ENCODE measurements around the gene ALCAM.

The ALCAM gene

GRCh38 chr3:105518806-105519418, 152.2 kb downstream of the ALCAM start:
- no peaks in the 10 kb centered on the region for H3K4me1 ChIP-seq
- no peak overlapping the region for H3K4me2 ChIP-seq
- peaks cover 0 to 46% (median 0%) of the 10 kb centered on the region in 11 experiments; a peak in 4 of 22 replicates for H4K20me1 ChIP-seq
- H3K27me3 ChIP-seq = no peaks in the 10 kb centered on the region
- TF ChIP-seq Cebpa-rat (IDR thresholded peaks at IDR 0.05) = no peak
- no peak overlapping the region for H3K9ac ChIP-seq
- H3K9me3 ChIP-seq (replicated peaks in 1 of 11) = no peaks in the 10 kb centered on the region
- no peak overlapping the region for H3K27ac ChIP-seq
- H3K36me3 ChIP-seq = peaks cover 0 to 26% (median 0%) of the 10 kb centered on the region in 11 experiments; a peak in 2 of 22 replicates
- no peak overlapping the region for H3K4me3 ChIP-seq

- Histone ChIP-seq H3K4me2 (no peak overlapping the region), H3K4me1 (no peaks in the 10 kb centered on the region), H3K9me3 (replicated peaks in 1 of 11) (no peaks in the 10 kb centered on the region), H3K36me3 (peaks cover 0 to 52% (median 0%) of the 10 kb centered on the region in 11 experiments; a peak in 6 of 22 replicates), H3K4me3 (no peak overlapping the region), H3K27me3 (no peaks in the 10 kb centered on the region), H4K20me1 (peaks cover 0 to 19% (median 0%) of the 10 kb centered on the region in 11 experiments; a peak in 3 of 22 replicates), H3K9ac (no peak overlapping the region), H3K27ac (no peak overlapping the region)
- TF ChIP-seq Cebpa-rat (IDR thresholded peaks at IDR 0.05) = no peak
Measured at GRCh38 chr3:105521770-105522169, 155.1 kb downstream of the ALCAM start.

GRCh38 chr3:105523501-105523900, 156.8 kb downstream of the ALCAM start:
- no peak overlapping the region for H3K27ac ChIP-seq

GRCh38 chr3:105525531-105525930, 158.8 kb downstream of the ALCAM start:
- Histone ChIP-seq H3K9me3 (replicated peaks in 1 of 11) (no peaks in the 10 kb centered on the region), H3K9ac (no peak overlapping the region), H4K20me1 (no peaks in the 10 kb centered on the region), H3K27ac (no peak overlapping the region), H3K4me1 (no peaks in the 10 kb centered on the region), H3K4me2 (no peak overlapping the region), H3K36me3 (peaks cover 0 to 62% (median 0%) of the 10 kb centered on the region in 11 experiments; a peak in 6 of 22 replicates), H3K27me3 (no peaks in the 10 kb centered on the region), H3K4me3 (no peak overlapping the region)
- TF ChIP-seq Cebpa-rat (IDR thresholded peaks at IDR 0.05) = no peak

More at GRCh38 chr3:105523501-105523900, 156.8 kb downstream of the ALCAM start:
- peaks cover 0 to 2% (median 0%) of the 10 kb centered on the region in 11 experiments; a peak in 1 of 22 replicates for H4K20me1 ChIP-seq
- TF ChIP-seq Cebpa-rat (IDR thresholded peaks at IDR 0.05) = no peak
- no peaks in the 10 kb centered on the region for H3K27me3 ChIP-seq
- no peak overlapping the region for H3K9ac ChIP-seq
- H3K4me3 ChIP-seq = no peak overlapping the region
- H3K9me3 ChIP-seq (replicated peaks in 1 of 11) = no peaks in the 10 kb centered on the region
- H3K36me3 ChIP-seq = peaks cover 0 to 62% (median 0%) of the 10 kb centered on the region in 11 experiments; a peak in 6 of 22 replicates
- H3K4me2 ChIP-seq = no peak overlapping the region
- no peaks in the 10 kb centered on the region for H3K4me1 ChIP-seq

- Histone ChIP-seq H3K4me3 (no peak overlapping the region), H3K27ac (no peak overlapping the region), H3K4me2 (no peak overlapping the region), H3K9ac (no peak overlapping the region), H3K9me3 (replicated peaks in 1 of 11) (no peaks in the 10 kb centered on the region), H3K36me3 (peaks cover 0 to 63% (median 0%) of the 10 kb centered on the region in 11 experiments; a peak in 6 of 22 replicates), H3K27me3 (no peaks in the 10 kb centered on the region), H3K4me1 (no peaks in the 10 kb centered on the region), H4K20me1 (no peaks in the 10 kb centered on the region)
- no peak for TF ChIP-seq Cebpa-rat (IDR thresholded peaks at IDR 0.05)
Measured at GRCh38 chr3:105526360-105527111, 159.8 kb downstream of the ALCAM start.

GRCh38 chr3:105527535-105527934, 160.8 kb downstream of the ALCAM start:
- H3K4me1 ChIP-seq = no peaks in the 10 kb centered on the region
- no peak for TF ChIP-seq Cebpa-rat (IDR thresholded peaks at IDR 0.05)

DNA sequence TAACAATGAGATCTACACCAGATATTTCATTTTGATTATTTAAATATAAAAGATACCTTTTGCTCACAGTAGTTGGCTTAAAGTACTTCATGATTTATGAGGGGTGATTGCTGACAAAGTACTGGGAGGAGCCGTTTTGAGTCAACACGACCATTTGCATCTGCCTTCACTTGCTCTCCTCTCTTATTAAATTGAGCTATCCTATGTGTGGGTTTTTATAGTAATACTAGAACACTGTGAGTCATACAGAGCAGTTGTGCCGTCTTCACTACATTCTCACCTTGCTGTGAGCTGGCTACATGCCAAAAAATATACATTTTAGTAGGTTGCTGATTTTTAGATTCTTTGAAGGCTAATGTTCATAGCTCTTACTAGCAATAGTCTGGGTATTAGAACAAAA, 161.2 kb downstream of the ALCAM start:
- no peak for TF ChIP-seq Cebpa-rat (IDR thresholded peaks at IDR 0.05)
- Histone ChIP-seq H3K9me3 (replicated peaks in 1 of 11) (no peaks in the 10 kb centered on the region), H3K9ac (no peak overlapping the region), H3K4me2 (no peak overlapping the region), H3K4me3 (no peak overlapping the region), H3K27ac (no peak overlapping the region), H3K27me3 (no peaks in the 10 kb centered on the region), H3K4me1 (no peaks in the 10 kb centered on the region), H4K20me1 (no peaks in the 10 kb centered on the region), H3K36me3 (peaks cover 0 to 66% (median 0%) of the 10 kb centered on the region in 11 experiments; a peak in 7 of 22 replicates)

More at GRCh38 chr3:105527535-105527934, 160.8 kb downstream of the ALCAM start:
- Histone ChIP-seq H4K20me1 (no peaks in the 10 kb centered on the region), H3K9ac (no peak overlapping the region), H3K9me3 (replicated peaks in 1 of 11) (no peaks in the 10 kb centered on the region), H3K36me3 (peaks cover 0 to 66% (median 0%) of the 10 kb centered on the region in 11 experiments; a peak in 7 of 22 replicates), H3K4me3 (no peak overlapping the region), H3K27me3 (no peaks in the 10 kb centered on the region), H3K4me2 (no peak overlapping the region), H3K27ac (no peak overlapping the region)

GRCh38 chr3:105528955-105529354, 162.2 kb downstream of the ALCAM start:
- H3K4me2 ChIP-seq = no peak overlapping the region
- H3K4me3 ChIP-seq = no peak overlapping the region
- no peak overlapping the region for H3K9ac ChIP-seq
- no peaks in the 10 kb centered on the region for H3K4me1 ChIP-seq
- H3K36me3 ChIP-seq = peaks cover 0 to 70% (median 0%) of the 10 kb centered on the region in 11 experiments; a peak in 9 of 22 replicates
- H3K9me3 ChIP-seq (replicated peaks in 1 of 11) = no peaks in the 10 kb centered on the region
- no peaks in the 10 kb centered on the region for H4K20me1 ChIP-seq
- H3K27ac ChIP-seq = no peak overlapping the region
- no peaks in the 10 kb centered on the region for H3K27me3 ChIP-seq
- no peak for TF ChIP-seq Cebpa-rat (IDR thresholded peaks at IDR 0.05)

GRCh38 chr3:105529456-105529855, 162.7 kb downstream of the ALCAM start:
- no peak overlapping the region for H3K4me3 ChIP-seq
- no peaks in the 10 kb centered on the region for H4K20me1 ChIP-seq
- H3K27ac ChIP-seq = no peak overlapping the region
- H3K9ac ChIP-seq = no peak overlapping the region
- no peak overlapping the region for H3K4me2 ChIP-seq
- H3K4me1 ChIP-seq = no peaks in the 10 kb centered on the region
- no peaks in the 10 kb centered on the region for H3K9me3 ChIP-seq (replicated peaks in 1 of 11)
- no peak for TF ChIP-seq Cebpa-rat (IDR thresholded peaks at IDR 0.05)
- H3K27me3 ChIP-seq = no peaks in the 10 kb centered on the region
- H3K36me3 ChIP-seq = peaks cover 0 to 70% (median 0%) of the 10 kb centered on the region in 11 experiments; a peak in 9 of 22 replicates
